NCI-H1436 (cell line): ENCODE measurements around the gene DEPDC7.
"Not testable (repeated sequence)": the region's sequence is repeated elsewhere in the genome, so short reads cannot be mapped to it uniquely, and the experiment has no call there.

Source experiments
- DNase-seq: peaks from one replicate; lab custom pipeline; 2025; lab: John Stamatoyannopoulos, UW

The DEPDC7 gene

DNA sequence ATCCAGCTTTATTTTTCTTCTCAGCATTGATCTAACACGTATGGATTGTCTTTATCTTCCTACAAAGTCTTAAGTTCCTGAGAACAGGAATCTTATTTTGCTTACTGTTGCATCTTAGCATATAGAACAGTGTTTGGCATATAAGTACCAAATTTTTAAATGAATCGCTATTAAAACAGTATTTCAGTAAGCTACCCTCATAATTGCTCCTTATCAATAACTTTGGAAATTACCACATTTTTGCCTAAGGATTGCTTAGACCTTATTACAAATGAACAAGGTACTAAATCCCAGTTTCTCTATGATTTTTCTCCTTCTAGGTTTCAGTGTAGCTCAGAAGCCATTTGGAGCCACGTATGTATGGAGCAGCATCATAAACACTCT, 9.7 kb downstream of the DEPDC7 start:
- no peak for DNase-seq

GRCh38 chr11:33027233-33027632, 11.6 kb downstream of the DEPDC7 start:
- DNase-seq = no peak

DNA sequence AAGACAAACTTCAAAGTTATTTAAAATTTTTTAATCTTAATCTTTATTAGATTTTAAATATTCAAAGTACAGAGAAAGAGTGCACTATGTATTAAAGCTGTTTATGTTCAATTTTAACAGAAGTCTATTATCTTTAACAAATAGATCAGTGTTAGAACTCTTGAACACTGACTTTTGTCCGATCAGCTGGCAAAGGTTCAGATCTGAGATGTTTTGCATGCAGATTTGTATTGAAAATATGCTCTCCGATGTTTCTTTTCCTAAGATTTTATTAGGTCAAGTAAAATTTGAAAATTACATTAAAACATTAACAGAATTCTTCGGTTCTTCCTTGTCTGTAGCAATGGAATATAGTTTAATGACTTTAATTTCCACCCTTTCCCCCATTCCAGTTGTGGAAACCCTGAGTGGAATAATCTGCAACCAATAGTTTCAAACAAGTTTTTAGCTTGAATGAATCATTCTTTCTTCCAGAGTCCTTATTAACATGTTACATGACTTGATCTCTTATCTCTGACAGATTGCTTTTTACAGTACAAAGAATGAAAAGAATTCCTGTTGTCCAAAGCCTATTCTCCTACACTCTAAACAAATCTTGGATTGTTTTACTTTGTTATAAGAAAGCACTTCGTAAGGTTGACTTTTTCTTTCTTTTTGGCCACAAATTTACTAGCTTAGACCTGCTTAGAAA, 12.3 kb downstream of the DEPDC7 start:
- DNase-seq = no peak

DNA sequence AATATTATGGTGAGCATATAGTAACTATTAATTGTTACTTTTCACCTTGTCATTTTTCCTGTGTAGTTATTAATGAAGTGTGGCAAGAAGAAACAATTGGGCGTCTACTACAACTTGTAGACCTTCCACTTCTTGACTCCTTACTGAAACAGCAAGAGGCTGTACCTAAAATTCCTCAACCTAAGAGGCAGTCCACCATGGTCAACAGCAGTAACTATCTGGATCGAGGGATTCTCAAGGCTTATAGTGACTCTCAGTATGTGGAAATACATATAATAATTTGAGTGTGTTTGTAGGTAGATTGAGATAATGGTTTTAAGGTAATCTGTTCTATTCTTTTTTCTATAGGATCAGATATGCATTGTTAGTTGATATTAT, 12.8 kb downstream of the DEPDC7 start:
- DNase-seq = no peak

DNA sequence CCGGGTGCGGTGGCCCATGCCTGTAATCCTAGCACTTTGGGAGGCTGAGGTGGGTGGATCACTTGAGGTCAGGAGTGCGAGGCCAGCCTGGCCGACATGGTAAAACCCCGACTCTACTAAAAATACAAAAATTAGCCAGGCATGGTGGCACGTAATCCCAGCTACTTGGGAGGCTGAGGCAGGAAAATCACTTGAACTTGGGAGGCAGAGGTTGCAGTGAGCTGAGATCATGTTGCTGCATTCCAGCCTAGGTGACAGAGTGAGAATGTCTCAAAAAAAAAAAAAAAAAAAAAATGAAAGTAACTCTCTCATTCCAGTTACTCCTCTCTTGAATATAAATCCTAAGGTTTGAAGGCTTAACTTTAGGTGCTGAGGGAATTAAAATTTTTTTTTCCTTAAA, 13.5 kb downstream of the DEPDC7 start:
- not testable (repeated sequence) for DNase-seq

- no peak for DNase-seq
Measured at GRCh38 chr11:33033493-33033892, 17.8 kb downstream of the DEPDC7 start.

GRCh38 chr11:33035011-33035410, 19.3 kb downstream of the DEPDC7 start:
- no peak for DNase-seq

DNA sequence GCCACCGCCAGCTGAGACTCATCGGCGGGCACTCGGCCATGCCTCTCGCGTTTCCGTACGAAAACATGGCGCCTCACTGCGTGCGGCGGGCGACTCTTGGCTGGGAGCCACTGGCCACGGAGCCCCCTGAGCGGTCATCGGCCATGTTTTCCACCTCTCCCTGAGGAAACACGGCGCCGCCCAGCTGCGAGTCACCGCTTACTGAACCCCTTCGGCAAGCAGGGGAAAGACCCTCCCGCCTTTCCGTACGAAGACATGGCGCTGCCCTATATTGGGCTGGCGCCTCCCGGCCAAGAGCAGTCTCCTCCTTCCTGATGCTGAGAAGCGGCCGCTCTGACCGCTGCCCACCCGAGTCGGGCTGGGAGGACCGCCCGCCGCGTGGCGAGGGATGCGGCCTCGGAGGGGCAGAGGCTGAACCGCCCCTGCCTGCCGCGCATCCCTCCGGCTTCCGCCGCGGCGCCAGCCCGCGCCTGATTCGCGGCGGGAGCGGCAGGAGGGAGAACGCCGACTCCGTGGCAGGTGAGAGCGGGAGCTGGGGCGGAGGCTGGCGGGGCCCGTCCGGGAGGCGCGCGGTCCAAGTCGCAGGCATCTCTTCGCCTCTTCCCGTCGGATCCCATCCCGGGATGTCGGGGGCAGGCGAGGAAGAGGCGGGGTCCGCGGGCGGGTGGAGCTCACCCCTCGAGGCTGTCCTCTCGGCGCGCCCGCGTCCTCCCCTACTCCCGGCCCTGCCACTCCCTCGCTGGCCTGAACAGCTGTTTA, 23.8 kb downstream of the DEPDC7 start, which contains the start of gene TCP11L1:
TSS of gene TCP11L1 (plus strand) at position 299 of the 759 bp plus-strand sequence. CDS start 4,202 bp downstream, outside the sequence.
- DNase-seq = peak; percentile 87

DNA sequence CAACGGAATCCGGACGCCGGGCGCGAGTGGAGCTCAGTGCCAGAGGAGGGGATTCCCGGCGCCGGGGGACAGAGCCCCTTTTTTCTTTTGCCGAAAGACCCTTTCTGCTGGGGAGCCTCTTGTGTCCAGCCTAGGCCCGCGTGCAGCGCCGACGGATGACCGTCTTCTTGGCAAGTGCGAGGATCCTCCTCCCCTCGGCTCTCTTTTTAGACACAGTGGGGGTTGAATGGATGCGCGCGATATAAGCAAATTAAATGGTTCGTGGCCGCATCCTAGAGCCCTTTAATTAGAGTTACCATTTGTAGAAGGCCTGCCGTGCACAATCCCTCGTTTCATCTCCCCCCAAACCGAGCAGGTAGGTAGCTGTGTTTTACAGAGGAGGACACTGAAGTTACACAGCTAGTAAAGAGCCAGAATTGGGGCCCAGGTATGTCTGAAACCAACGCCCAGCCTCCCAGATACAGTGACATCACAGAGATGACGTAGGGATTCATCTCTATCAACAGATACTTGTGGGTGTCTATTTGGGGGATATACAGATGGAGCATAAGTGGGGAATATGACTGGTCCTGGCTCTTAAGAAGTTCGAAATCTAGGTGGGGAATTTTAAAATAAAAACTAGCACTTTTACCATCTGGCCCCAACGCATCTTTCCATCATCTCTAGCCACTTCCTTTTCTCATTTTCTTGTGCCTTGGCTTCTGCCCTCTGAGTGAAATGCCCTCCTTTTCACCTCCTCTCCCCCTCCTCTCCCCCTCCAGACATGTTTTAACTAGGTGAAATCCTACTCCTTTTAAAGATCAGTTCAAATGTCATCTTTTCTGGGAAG, 24.6 kb downstream of the DEPDC7 start:
- DNase-seq = peak; percentile 28

GRCh38 chr11:33040862-33041453, 25.3 kb downstream of the DEPDC7 start:
- no peak for DNase-seq

DNA sequence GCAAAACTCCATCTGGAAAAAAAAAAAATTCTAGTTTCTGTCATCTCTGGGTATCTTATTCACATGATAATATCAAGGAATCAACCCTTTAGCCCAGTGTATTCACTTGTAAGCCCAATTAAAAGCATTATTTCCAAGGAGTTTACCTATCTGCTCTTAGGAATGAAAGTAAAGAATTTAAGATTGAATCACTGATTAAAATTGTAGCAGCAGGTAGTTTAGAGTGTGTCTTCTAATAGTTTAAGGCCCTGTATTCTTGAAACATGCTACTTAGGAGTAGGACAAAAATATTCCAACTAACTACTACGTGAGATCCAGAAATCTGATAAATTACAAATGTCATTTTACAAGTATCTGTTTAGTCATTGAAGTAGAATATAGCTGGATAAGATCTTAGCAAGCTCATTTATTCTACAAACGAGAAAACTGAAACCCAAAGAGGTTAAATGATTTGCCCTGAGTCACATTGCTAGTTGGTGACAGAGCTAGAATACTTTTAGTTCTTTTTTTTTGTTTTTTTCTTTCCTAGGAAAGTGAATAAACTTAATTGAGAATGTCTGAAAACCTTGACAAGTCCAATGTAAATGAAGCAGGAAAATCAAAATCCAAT, 27.6 kb downstream of the DEPDC7 start:
- no peak for DNase-seq

DNA sequence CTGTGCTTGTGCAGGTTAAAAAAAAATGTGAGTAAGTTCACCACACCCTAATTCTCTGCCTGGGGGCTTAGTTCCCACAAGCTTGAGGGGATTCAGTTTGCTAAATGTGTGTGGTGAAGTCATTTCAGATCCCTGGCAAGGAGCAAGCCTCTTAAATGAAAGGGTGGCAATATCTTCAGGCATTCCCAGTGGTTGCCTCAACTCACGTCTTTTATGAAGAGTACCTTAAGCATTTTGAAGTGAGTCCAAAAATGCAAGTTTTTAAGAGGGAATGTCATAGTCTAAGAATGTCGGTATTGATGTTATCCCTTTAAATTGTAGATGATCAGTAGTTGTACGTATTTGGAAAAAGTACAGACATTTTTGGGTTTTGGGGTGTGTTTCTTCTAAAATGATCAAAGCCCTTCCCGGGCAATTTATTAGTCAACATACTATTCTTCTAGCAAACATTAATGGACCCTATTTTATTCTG, 28.6 kb downstream of the DEPDC7 start:
- DNase-seq = no peak

GRCh38 chr11:33045551-33046255, 30.0 kb downstream of the DEPDC7 start:
- no peak for DNase-seq

GRCh38 chr11:33048701-33049100, 33.0 kb downstream of the DEPDC7 start:
- DNase-seq = not testable (repeated sequence)

DNA sequence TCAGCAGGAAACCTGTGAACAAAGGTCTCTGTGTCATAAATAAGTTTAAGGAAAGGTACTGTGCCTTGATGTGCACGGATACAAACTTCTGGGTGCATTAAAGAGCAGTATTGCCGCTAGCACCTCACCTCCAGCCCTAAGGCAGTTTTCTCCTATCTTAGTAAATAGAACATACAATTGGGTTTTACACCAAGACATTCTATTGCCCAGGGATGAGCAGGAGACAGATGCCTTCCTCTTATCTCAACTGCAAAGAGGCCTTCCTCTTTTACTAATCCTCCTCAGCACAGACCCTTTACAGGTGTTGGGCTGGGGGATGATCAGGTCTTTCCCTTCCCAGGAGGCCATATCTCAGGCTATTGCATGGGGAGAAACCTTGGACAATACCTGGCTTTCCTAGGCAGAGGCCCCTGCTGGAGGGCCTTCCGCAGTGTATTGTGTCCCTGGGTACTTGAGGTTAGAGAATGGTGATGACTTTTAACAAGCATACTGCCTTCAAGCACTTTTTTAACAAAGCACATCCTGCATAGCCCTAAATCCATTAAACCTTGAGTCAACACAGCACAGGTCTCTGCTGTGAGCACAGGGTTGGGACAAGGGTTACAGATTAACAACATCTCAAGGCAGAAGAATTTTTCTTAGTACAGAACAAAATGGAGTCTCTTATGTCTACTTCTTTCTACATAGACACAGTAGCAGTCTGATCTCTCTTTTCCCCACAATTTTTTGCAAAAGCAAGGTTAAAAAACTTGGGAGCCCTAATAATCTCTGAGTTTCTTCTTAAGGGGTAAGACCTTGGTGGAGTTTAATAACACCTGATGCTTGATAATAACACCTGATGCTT, 34.1 kb downstream of the DEPDC7 start:
- peak; percentile 6 for DNase-seq

DNA sequence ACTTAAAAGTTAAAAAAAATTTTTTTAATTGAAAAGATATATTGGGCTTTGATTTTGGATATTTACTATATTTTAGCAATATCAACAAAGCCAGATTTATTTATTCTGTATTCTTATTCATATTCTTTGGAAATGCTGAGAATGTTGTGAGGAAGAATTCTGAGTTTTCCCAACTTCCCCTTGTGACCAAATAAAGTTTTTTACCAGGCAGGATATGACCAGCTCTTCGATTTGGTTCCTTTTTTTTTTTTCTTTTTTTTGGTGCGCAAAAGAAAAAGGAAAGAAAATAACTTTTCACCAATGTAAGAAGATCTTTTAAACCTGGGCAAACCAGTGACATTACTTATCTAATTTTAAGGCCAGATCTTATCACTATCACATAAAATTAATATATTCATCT, 36.6 kb downstream of the DEPDC7 start:
- no peak for DNase-seq

DNA sequence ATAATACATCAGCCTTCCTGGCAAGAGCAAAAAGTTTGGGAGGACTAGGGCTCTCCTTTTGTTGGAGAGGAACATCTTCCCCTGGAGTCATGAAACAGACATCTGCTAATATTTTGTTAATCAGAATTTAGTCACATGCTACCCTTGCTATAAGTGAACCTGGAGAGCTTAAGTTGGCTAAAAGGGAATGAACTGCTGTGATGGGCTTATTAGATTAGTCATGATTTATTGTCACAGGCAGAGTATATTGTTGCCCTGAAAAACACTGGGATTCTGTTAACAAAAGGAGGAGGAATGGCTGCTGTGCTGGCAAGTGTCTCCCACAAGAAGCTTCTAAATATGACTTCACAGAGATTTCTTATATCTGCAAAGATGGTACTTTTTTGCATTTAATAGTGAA, 39.7 kb downstream of the DEPDC7 start:
- no peak for DNase-seq

- no peak for DNase-seq
Measured at GRCh38 chr11:33057284-33057683, 41.6 kb downstream of the DEPDC7 start.

GRCh38 chr11:33059331-33060007, 43.8 kb downstream of the DEPDC7 start:
- DNase-seq = no peak

DNA sequence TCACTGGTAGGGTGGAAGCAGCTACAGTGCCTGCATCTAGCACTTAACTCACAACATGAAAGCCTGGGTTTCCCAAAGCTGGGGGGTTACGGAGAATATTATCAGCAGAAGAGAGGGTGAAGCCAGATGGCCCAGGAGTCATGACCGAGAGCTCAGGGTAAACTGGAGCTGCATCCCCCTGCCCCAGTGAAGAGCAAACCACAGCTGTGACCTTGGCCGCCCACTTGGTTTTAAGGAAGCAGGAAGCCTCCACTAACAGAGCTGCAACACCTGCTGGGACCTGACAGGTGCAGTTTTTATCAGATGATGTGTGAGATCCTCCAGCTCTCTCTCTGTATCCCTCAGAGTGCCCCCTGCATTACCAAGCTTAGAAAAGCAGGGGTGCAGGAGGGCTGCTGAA, 44.6 kb downstream of the DEPDC7 start:
- DNase-seq = no peak
